Motor neuron (in vitro differentiated cells): ENCODE results near the gene GRIN2B. TPM values are rescaled to one million over a fixed set of nuclear protein-coding genes. Genes with fewer than 3 reads are reported as not detected.
A peak's percentile ranks its signal among the peaks of the same experiment; 100 is the strongest.

Experiments
- ATAC-seq, 8 experiments: fragments of 200-7000 bp; cut with Tn5 transposase; replicated peaks in 6 of 8; 2 replicates each; pipeline ENCODE4 v1.8.0; 2021; ENCODE audit warnings: mild to moderate bottlenecking in 8 of 8, moderate library complexity in 8 of 8
- H3K27ac ChIP-seq, 2 donors: fragments of 250-450 bp; sonication (Bioruptor Pico); 2 replicates each; pipeline ENCODE4 v1.9.0; 2021; ENCODE audit warnings: antibody characterized with exemption in 2 of 2, mild to moderate bottlenecking in 2 of 2, moderate library complexity in 1 of 2
- H3K4me1 ChIP-seq, 2 donors: fragments of 250-450 bp; sonication (Bioruptor Pico); replicated peaks in 1 of 2; 2 replicates each; pipeline ENCODE4 v1.6.1; 2021; ENCODE audit warnings: antibody characterized with exemption in 2 of 2, mild to moderate bottlenecking in 2 of 2, moderate library complexity in 1 of 2
- H3K4me3 ChIP-seq, 5 donors: fragments of 250-450 bp; sonication (Bioruptor Pico); 2 replicates each; pipeline ENCODE4 v1.9.0; 2021; ENCODE audit warnings: antibody characterized with exemption in 5 of 5, mild to moderate bottlenecking in 5 of 5, moderate library complexity in 4 of 5
- WGBS, 10 experiments: fragments of 450-650 bp; shearing (Covaris generic); methylation state at CpG; one replicate each; pipeline ENCODE4 v1.0.0; 2022; 5-methylcytosine and 5-hydroxymethylcytosine counted together
- in situ Hi-C, 9 experiments: fragments of 400-800 bp; cut with MboI; loops; one replicate each; pipeline ENCODE4 v1.15.0; 2021; ENCODE audit warnings: low sequenced_read_pairs in 9 of 9, low pct_unique_long_range_greater_than_20kb in 2 of 9; ENCODE audit not compliant: unreplicated experiment in 9 of 9
- total RNA-seq, 8 experiments: library from RNA; unstranded; fragments of 300-600 nt; gene quantifications; 2 replicates each; pipeline versions ENCODE4 v1.2.3 to v1.2.4, GENCODE V29; 2022

The GRIN2B gene
- 10 to 100 TPM in 4 of 8 experiments, 1 to 10 TPM in 1, under 1 TPM in 3; 0.09 to 17.4 (median 7.8) TPM for total RNA-seq

GRCh38 chr12:13981296-13981962 lies at the start of gene GRIN2B:
Gene GRIN2B (minus strand): TSS chr12:13981602. CDS start chr12:13866208, 115,394 bp downstream.
- Histone ChIP-seq H3K4me1 (peaks cover 0 to 11% of the 10 kb centered on the region in 2 donors), H3K27ac (peak within 1 kb of the TSS in 1 of 2 donors; percentile 10), H3K4me3 (peak within 1 kb of the TSS; percentile 49 to 90 (median 61))
- peak in 5 of 8 experiments; percentile 51 to 60 (median 53) for ATAC-seq
- WGBS, 10 experiments: 1 to 4% methylated on average over 5 to 9 of the region's 37 CpGs; no CpG with 5 or more reads in 8 of the 10 experiments
- in situ Hi-C loops: no loop called here

- no peak for ATAC-seq
- Histone ChIP-seq H3K27ac (no peak overlapping the region), H3K4me3 (no peak overlapping the region), H3K4me1 (no peaks in the 10 kb centered on the region)
- in situ Hi-C loops: no loop called here
- 8 to 96% (median 78%) methylated on average over 2 to 4 of the region's 4 CpGs; no CpG with 5 or more reads in 2 of the 10 experiments for WGBS, 10 experiments
Measured at GRCh38 chr12:14026537-14026936, 45.1 kb upstream of the GRIN2B start.

DNA sequence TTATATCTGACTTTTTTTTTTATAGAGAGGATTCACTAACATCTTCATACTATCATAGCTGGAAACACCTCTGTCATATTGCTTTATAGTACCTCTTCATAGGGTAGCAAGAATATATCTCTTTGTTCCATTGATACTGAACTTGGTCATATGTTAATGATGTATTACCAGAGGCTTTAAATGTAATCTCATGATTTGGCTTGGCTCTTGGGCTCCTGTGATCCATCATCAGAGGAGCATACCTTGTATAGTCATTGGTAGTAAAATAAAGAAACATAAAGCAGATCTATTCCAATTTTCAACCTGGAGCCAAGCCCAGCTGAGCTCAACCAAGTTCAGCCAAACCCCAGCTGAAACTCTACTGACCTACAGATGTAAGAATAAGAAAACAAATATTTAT lies 43.2 kb upstream of the GRIN2B start:
- Histone ChIP-seq H3K4me1 (no peaks in the 10 kb centered on the region), H3K4me3 (no peak overlapping the region), H3K27ac (no peak overlapping the region)
- in situ Hi-C loops: no loop called here
- no peak for ATAC-seq

GRCh38 chr12:14018080-14018479 lies 36.7 kb upstream of the GRIN2B start:
- in situ Hi-C loops: no loop called here
- no peak for ATAC-seq
- 0 to 82% (median 72%) methylated on average over 2 of the region's 2 CpGs; no CpG with 5 or more reads in 1 of the 10 experiments for WGBS, 10 experiments

GRCh38 chr12:14010989-14011388 lies 29.6 kb upstream of the GRIN2B start:
- in situ Hi-C loops: no loop called here
- no peak overlapping the region for H3K4me3 ChIP-seq
- H3K4me1 ChIP-seq: no peaks in the 10 kb centered on the region
- 0 to 100% (median 80%) methylated on average over 1 of the region's 1 CpG; no CpG with 5 or more reads in 3 of the 10 experiments for WGBS, 10 experiments
- no peak for ATAC-seq
- no peak overlapping the region for H3K27ac ChIP-seq

More at GRCh38 chr12:14018080-14018479, 36.7 kb upstream of the GRIN2B start:
- Histone ChIP-seq H3K4me3 (no peak overlapping the region), H3K27ac (no peak overlapping the region), H3K4me1 (no peaks in the 10 kb centered on the region)

DNA sequence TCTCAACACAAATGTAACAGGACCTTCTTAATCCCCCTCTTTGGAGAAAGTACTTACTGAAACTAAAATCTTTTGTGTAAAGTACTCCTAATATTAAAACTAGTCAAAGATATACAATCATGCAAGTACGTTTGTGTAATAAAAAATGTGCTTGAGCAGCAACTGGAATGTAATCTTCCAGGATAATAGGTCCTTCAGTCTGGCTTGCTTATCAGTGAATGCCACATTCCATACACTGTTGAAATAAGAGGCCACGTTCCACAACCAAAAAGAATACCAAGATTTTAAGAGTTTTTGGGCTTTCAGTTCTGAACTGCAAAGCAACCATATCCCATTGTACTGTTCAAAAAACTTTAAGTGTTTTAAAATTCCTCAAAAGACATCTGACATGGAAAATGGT lies 26.2 kb upstream of the GRIN2B start:
- WGBS, 10 experiments: 0 to 96% (median 60%) methylated on average over 1 to 2 of the region's 2 CpGs; no CpG with 5 or more reads in 3 of the 10 experiments
- ATAC-seq: no peak
- Histone ChIP-seq H3K27ac (no peak overlapping the region), H3K4me3 (no peak overlapping the region), H3K4me1 (no peaks in the 10 kb centered on the region)
- in situ Hi-C loops: no loop called here

DNA sequence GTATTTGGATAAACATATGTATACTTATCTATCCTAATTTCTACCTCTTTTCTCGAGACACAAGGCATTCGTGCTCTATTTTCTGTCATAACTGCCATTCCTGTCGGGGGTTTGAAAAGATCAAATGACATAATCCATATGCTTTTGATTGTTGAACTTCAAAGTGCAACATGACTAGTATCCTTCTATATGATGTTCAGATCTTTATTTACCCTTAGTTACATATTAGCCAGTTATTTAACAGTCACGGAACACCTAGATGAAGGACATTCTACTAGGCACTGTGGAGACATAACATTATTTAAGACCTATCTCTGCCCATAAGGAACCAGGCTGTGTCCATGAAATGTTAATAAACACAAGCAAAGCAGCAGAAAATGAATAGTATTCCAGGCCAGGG lies 11.2 kb upstream of the GRIN2B start:
- in situ Hi-C loops: no loop called here
- ATAC-seq: no peak
- Histone ChIP-seq H3K27ac (no peak overlapping the region), H3K4me3 (no peak overlapping the region), H3K4me1 (no peaks in the 10 kb centered on the region)
- WGBS, 10 experiments: 0 to 100% (median 87%) methylated on average over 1 to 4 of the region's 4 CpGs; no CpG with 5 or more reads in 1 of the 10 experiments

DNA sequence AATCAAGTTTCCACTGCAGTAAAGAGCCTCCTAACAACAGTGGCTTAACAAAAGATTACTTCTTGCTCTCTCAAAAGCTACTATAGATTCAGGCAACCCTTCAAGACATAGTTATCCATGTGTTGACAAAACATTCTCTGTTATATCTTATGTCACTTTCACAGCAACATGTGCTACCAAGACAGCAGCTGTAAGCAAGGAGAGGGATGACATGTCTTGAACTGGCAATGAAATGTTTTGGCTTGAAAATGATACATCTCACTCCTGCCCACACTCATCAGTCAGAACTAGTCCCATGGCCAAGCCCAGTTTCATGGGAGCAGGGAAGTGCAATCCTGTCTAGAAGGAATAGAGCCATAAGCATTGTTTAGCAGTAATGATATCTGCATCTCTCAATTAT lies 10.7 kb upstream of the GRIN2B start:
- no peak overlapping the region for H3K4me3 ChIP-seq
- no peak for ATAC-seq
- in situ Hi-C loops: no loop called here
- no peaks in the 10 kb centered on the region for H3K4me1 ChIP-seq
- H3K27ac ChIP-seq: no peak overlapping the region

DNA sequence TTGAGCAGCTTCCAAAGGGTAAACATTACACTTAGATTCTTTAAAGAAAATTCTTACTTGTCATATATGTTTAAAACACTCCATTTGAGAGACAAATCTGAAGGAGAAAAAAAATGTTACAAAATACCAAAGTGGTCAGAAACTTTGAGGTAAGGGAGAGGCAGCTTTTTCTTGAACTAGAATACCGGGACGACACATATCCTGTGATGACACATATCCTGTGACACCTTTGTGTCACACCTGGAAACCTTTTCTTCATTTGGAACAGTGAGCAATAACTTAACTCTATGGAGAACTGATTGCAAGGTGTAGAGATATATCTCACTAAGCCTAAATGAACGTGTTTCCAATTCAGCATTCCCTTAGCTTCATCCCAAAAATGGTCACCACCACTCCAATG lies 4.6 kb upstream of the GRIN2B start:
- in situ Hi-C loops: no loop called here
- Histone ChIP-seq H3K27ac (no peak overlapping the region), H3K4me1 (no peaks in the 10 kb centered on the region), H3K4me3 (no peak overlapping the region)
- WGBS, 10 experiments: 0 to 100% (median 82%) methylated on average over 2 to 3 of the region's 3 CpGs; no CpG with 5 or more reads in 1 of the 10 experiments
- ATAC-seq: no peak

DNA sequence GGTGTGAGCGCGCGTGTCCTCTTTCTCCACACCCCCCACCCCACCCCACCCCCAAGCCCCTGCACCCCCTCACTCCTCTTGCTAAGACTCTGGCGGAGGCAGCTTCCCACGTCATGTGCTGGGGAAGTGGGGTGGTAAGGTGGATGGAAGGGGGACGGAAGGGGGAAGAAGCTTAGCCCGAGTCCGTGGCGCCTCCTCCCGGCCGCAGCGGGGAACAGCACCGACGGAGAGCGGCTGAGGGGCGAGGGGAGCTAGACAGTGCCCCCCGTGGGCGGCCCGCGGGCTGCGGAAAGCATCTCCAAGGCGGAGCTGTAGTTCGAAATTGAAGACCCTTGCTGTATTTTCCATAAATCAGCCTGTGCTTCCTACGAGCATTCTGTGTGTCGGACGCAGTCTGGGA lies 588 bp upstream of the GRIN2B start:
- H3K27ac ChIP-seq: no peak overlapping the region
- WGBS, 10 experiments: 16 to 50% (median 17%) methylated on average over 2 to 6 of the region's 26 CpGs; no CpG with 5 or more reads in 7 of the 10 experiments
- H3K4me3 ChIP-seq: peak overlapping the region; percentile 49 to 90 (median 61)
- in situ Hi-C loops: no loop called here
- peak in 5 of 8 experiments; percentile 25 to 59 (median 41) for ATAC-seq
- peaks cover 0 to 9% of the 10 kb centered on the region in 2 donors for H3K4me1 ChIP-seq

DNA sequence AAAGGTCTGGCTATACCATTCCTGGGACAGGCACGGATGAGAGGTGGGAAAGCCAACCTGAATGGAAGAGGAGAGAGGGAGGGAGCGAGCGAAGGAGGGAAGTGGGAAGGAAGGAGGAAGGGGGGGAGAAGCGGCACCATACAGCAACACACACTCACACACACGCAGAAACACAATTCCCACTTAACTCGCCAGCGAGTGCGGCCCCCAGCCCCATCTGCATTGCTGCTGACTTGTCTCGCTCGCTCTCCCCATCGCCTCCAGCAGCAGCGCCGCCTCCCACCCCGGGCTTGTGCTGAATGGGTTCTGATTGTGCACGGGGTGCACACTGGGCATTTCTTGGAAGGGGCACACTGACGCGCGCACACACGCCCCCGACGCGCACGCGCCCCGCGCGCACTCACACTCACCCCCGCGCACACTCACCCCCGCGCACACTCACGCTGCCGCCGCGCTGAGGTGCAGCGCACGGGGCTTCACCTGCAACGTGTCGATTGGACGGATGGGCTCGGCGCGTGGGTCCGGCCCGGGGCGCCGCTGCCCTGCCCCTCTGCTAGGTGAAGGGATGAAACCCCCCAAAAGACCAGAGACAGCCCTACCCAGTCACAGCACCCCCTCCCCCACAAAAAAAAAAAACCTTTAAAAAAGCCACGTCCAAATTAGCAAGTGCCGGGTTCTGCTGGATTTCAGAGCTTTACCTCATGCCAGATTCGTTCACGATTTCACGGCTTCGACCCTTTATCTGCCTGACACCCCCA lies 685 bp downstream of the GRIN2B start:
- peak in 5 of 8 experiments; percentile 69 to 78 (median 76) for ATAC-seq
- 0% methylated on average over 1 to 6 of the region's 53 CpGs; no CpG with 5 or more reads in 6 of the 10 experiments for WGBS, 10 experiments
- Histone ChIP-seq H3K4me1 (peaks cover 3 to 17% of the 10 kb centered on the region in 2 donors), H3K4me3 (peak overlapping the region; percentile 49 to 90 (median 61)), H3K27ac (peak overlapping the region in 1 of 2 donors; percentile 7)
- in situ Hi-C loops: no loop called here

GRCh38 chr12:13979772-13980378 lies 1.5 kb downstream of the GRIN2B start:
- 6 to 50% (median 38%) methylated on average over 3 to 13 of the region's 15 CpGs for WGBS, 10 experiments
- in situ Hi-C loops: no loop called here
- no peak overlapping the region for H3K27ac ChIP-seq
- H3K4me3 ChIP-seq: peak overlapping the region; percentile 49 to 90 (median 61)
- peaks cover 3 to 21% of the 10 kb centered on the region in 2 donors for H3K4me1 ChIP-seq
- peak in 3 of 8 experiments; percentile 4 to 12 (median 5) for ATAC-seq

DNA sequence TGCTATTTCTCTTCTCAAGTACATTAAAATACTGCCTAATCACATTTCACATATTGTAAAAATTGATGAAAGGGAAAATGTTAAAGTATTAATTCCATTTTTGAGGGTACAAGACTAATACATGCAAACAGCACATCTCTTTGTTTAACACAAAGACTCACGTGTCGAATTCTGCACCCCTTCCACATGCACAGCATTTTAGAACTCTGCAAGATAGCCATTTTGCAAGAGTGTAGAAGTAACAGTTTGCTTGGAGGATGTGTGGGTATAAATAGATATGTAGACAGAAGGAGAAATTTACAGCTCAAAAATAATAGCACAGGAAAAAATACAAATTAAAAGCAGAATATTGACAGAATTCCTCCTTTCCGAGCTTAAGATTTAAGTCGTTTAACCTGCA lies 2.5 kb downstream of the GRIN2B start:
- Histone ChIP-seq H3K27ac (no peak overlapping the region), H3K4me3 (peak overlapping the region in 4 of 5 donors; percentile 57 to 90 (median 62)), H3K4me1 (peaks cover 3 to 24% of the 10 kb centered on the region in 2 donors)
- no peak for ATAC-seq
- in situ Hi-C loops: no loop called here
- 0 to 92% (median 61%) methylated on average over 1 to 4 of the region's 4 CpGs; no CpG with 5 or more reads in 2 of the 10 experiments for WGBS, 10 experiments
